B cell (primary cell): ENCODE data around the gene PPFIA2.

ENCODE experiments used
- CTCF ChIP-seq: fragments of 200-600 bp; IDR thresholded peaks from one replicate; pipeline ENCODE4 v1.8.0; 2022; ENCODE audit warnings: antibody characterized with exemption, mild to moderate bottlenecking
- EZH2 ChIP-seq: IDR thresholded peaks from 2 replicates; pipeline ENCODE4 v1.6.1; 2012; ENCODE audit warnings: borderline replicate concordance, low read depth, mild to moderate bottlenecking, moderate library complexity, low read length; ENCODE audit not compliant: insufficient read depth, poor library complexity, severe bottlenecking

DNA sequence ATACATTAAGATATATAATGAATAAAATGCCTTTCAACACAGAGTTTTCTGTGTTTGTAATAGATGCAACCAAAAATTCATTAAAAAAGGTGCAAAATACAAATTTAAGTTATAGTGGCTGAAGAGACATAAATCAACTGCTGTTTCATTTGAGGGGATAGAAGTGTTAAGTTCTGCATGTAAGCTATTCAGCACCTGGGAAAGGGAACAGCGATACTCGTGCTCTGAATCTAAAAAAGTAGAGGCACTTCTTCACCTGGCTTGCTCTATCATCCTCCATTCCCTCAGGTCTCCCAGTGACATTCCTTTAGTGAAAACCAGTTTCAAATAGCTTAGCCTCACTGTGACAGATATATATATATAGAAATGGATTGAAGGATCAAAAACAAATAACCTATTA is 458.7 kb downstream of the PPFIA2 start:
- no peak for TF ChIP-seq CTCF
- TF ChIP-seq EZH2: no peak
